Panc1 (cell line): Measurements from ENCODE around the gene OR6V1. TPM values are rescaled to one million over a fixed set of nuclear protein-coding genes. Genes with fewer than 3 reads are reported as not detected.

Experiments used
- ATAC-seq: fragments of 200-7000 bp; cut with Tn5 transposase; 2 replicates; pipeline ENCODE4 v1.9.1; 2020; ENCODE audit warnings: mild to moderate bottlenecking, moderate library complexity
- BruUV-seq: library from RNA; stranded (reverse); fragments of 400-500 nt; replicated peaks from 2 replicates; lab custom pipeline; 2021; lab: Mats Ljungman, UMichigan
- CTCF ChIA-PET: fragments of 300-600 bp; sonication (Branson Sonifier 250); formaldehyde crosslinking; loops from one replicate; lab custom pipeline; 2022; ENCODE audit warnings: antibody characterized with exemption; lab: Charles Lee
- POLR2A ChIA-PET: fragments of 300-600 bp; sonication (Branson Sonifier 250); formaldehyde crosslinking; loops from one replicate; lab custom pipeline; 2022; ENCODE audit warnings: antibody characterized with exemption; lab: Charles Lee
- DNase-seq: peaks from one replicate; pipeline ENCODE4 v3.0.0-alpha.2; 2010; ENCODE audit warnings: low read depth, low spot score
- H3K27ac ChIP-seq: 2 replicates; pipeline ENCODE4 v1.5.1; 2011; ENCODE audit warnings: mild to moderate bottlenecking, low read length, inconsistent platforms
- H3K27me3 ChIP-seq: fragments of 200-500 bp; sonication (Bioruptor generic); 2 replicates; pipeline ENCODE4 v1.6.0; 2014; ENCODE audit warnings: low read length, inconsistent platforms; ENCODE audit not compliant: control insufficient read depth, insufficient read depth
- H3K36me3 ChIP-seq: fragments of 200-500 bp; sonication (Bioruptor generic); 2 replicates; pipeline ENCODE4 v1.5.1; 2014; ENCODE audit warnings: inconsistent platforms, mild to moderate bottlenecking, low read length, moderate library complexity; ENCODE audit not compliant: control insufficient read depth, insufficient read depth
- H3K4me1 ChIP-seq: 2 replicates; pipeline ENCODE4 v1.5.1; 2011; ENCODE audit warnings: inconsistent platforms, mild to moderate bottlenecking, low read length, moderate library complexity; ENCODE audit not compliant: control insufficient read depth, insufficient read depth
- H3K4me3 ChIP-seq, 2 experiments: 2 replicates each; pipeline ENCODE4 v1.5.1; 2011 to 2012; ENCODE audit warnings: low read depth in 2 of 2, low read length in 2 of 2, mild to moderate bottlenecking in 2 of 2, inconsistent platforms in 1 of 2, moderate library complexity in 1 of 2
- H3K9me3 ChIP-seq: fragments of 200-500 bp; sonication (Bioruptor generic); 2 replicates; pipeline ENCODE4 v1.5.1; 2014; ENCODE audit warnings: low read depth, mild to moderate bottlenecking, inconsistent platforms, low read length, moderate library complexity; ENCODE audit not compliant: control insufficient read depth, insufficient read depth
- POLR2AphosphoS5 ChIP-seq: IDR thresholded peaks from 2 replicates; pipeline ENCODE4 v1.6.1; 2012; ENCODE audit warnings: mild to moderate bottlenecking, low read depth, low read length, moderate library complexity
- REST ChIP-seq, 2 experiments: IDR thresholded peaks; 2 replicates each; pipeline ENCODE4 v1.6.1; 2011 to 2012; ENCODE audit warnings: low read depth in 2 of 2, control low read depth in 1 of 2, low read length in 1 of 2, mild to moderate bottlenecking in 1 of 2, moderate library complexity in 1 of 2; ENCODE audit not compliant: insufficient read depth in 1 of 2
- SIN3A ChIP-seq: IDR thresholded peaks from 2 replicates; pipeline ENCODE4 v1.6.1; 2012; ENCODE audit warnings: low read depth, mild to moderate bottlenecking, low read length, moderate library complexity, borderline replicate concordance; ENCODE audit not compliant: insufficient read depth
- TCF7L2 ChIP-seq: IDR thresholded peaks from 2 replicates; pipeline ENCODE4 v1.6.1; 2011; ENCODE audit warnings: mild to moderate bottlenecking, low read depth, low read length, inconsistent platforms
- in situ Hi-C: cut with HindIII; loops from 2 replicates; pipeline ENCODE4 v1.10.0; 2016; ENCODE audit warnings: low sequenced_read_pairs, low pct_unique_long_range_greater_than_20kb
- intact Hi-C: fragments of 100-400 bp; cut with micrococcal nuclease; formaldehyde crosslinking; loops from one replicate; pipeline ENCODE4 v1.10.0; 2022; ENCODE audit not compliant: unreplicated experiment
- total RNA-seq: library from RNA; stranded (reverse); gene quantifications from one replicate; pipeline ENCODE4 v1.2.1, GENCODE V29; 2021; ENCODE audit not compliant: unreplicated experiment
- TF ChIP-seq, protein P1 (sequence below): fragments of 450-650 bp; IDR thresholded peaks from 2 replicates; pipeline ENCODE4 v1.5.1; 2017; ENCODE audit warnings: mild to moderate bottlenecking

The OR6V1 gene
- total RNA-seq, 1 experiment from 2014 or later, result not detected

DNA sequence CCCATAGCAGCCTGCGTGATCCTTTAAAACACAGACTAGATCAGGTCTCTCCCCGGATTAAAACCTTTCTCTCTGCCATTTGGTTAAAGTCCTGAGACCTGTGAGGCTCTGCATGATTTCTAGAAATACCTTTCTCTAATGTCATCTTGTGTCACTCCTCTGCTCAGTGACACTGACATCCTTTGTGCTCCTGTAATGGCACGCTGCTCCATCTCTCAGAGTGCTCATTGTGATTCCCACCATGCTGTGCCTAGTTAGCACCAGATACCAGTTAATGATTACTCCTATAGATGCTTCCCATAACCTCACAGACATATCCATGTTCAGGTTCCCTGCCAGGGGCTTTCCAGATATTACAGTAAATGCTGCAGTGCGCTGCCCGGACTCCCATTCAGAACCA lies 13.5 kb upstream of the OR6V1 start:
- Histone ChIP-seq H3K27me3 (no peaks in the 10 kb centered on the region), H3K36me3 (no peaks in the 10 kb centered on the region), H3K4me1 (no peaks in the 10 kb centered on the region), H3K27ac (no peak overlapping the region), H3K4me3 (no peak overlapping the region), H3K9me3 (no peaks in the 10 kb centered on the region)
- no peak for DNase-seq
- ChIA-PET CTCF (no interaction called here), POLR2A (no interaction called here)
- no TSS peak for BruUV-seq
- TF ChIP-seq, protein P1, sequence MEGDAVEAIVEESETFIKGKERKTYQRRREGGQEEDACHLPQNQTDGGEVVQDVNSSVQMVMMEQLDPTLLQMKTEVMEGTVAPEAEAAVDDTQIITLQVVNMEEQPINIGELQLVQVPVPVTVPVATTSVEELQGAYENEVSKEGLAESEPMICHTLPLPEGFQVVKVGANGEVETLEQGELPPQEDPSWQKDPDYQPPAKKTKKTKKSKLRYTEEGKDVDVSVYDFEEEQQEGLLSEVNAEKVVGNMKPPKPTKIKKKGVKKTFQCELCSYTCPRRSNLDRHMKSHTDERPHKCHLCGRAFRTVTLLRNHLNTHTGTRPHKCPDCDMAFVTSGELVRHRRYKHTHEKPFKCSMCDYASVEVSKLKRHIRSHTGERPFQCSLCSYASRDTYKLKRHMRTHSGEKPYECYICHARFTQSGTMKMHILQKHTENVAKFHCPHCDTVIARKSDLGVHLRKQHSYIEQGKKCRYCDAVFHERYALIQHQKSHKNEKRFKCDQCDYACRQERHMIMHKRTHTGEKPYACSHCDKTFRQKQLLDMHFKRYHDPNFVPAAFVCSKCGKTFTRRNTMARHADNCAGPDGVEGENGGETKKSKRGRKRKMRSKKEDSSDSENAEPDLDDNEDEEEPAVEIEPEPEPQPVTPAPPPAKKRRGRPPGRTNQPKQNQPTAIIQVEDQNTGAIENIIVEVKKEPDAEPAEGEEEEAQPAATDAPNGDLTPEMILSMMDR, result no peak
- TF ChIP-seq POLR2AphosphoS5 (no peak), REST (IDR thresholded peaks at IDR 0.05; ENCODE audit: insufficient read depth in 1 of 2, low read depth in 2 of 2, low read length in 1 of 2) (no peak), TCF7L2 (no peak), SIN3A (no peak)
- intact Hi-C loops (no loop called here), in situ Hi-C loops (no loop called here)
- ATAC-seq, result no peak

DNA sequence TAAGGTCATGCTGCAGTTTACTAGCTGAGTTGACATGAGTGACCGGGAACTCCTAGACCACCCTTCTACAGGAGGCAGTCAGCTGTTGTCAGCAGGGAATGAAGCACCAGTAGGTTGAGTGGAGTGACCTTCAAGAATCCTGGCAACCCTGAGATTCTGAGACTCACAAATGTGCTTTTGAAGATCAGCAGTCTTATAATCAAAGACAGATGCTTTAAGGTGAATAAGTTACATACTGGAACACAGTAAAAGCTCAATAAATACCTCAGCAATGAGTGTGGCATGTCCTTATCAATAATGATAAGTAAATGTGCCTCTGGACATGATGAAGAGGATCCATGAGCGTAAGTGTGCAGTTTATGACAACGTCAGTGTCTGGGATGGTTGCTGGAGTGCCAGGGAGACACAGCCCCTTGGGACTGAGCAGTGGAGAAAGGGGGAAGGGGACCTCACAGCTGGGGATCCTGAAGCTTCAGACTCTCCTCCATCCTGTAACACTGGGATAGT lies 11.9 kb upstream of the OR6V1 start:
- ATAC-seq (no peak), DNase-seq (no peak)
- H3K27me3 ChIP-seq, result no peaks in the 10 kb centered on the region
- H3K4me1 ChIP-seq, result no peaks in the 10 kb centered on the region
- H3K9me3 ChIP-seq, result no peaks in the 10 kb centered on the region
- no peak overlapping the region for H3K4me3 ChIP-seq
- in situ Hi-C loops (no loop called here), intact Hi-C loops (no loop called here)
- TF ChIP-seq SIN3A (no peak), TCF7L2 (no peak), REST (IDR thresholded peaks at IDR 0.05; ENCODE audit: insufficient read depth in 1 of 2, low read depth in 2 of 2, low read length in 1 of 2) (no peak), POLR2AphosphoS5 (no peak)
- TF ChIP-seq, protein P1, result no peak
- no peaks in the 10 kb centered on the region for H3K36me3 ChIP-seq
- ChIA-PET CTCF (no interaction called here), POLR2A (no interaction called here)
- BruUV-seq, result no TSS peak
- no peak overlapping the region for H3K27ac ChIP-seq
